RWPE1 (cell line): ENCODE data around the gene FRMD4A.
"Not testable (repeated sequence)": the region's sequence is repeated elsewhere in the genome, so short reads cannot be mapped to it uniquely, and the experiment has no call there.

ENCODE experiments used
- CTCF ChIA-PET: fragments of 350-600 bp; sonication (Branson Sonifier 250); formaldehyde crosslinking; extraction: SDS; loops from one replicate; lab custom pipeline; 2021; lab: Yijun Ruan, JAX
- POLR2A ChIA-PET: fragments of 400-600 bp; formaldehyde crosslinking; extraction: SDS; loops from one replicate; lab custom pipeline; 2020; ENCODE audit warnings: antibody characterized with exemption; ENCODE audit not compliant: low non-redundant PET; lab: Yijun Ruan, JAX
- DNase-seq: peaks from one replicate; pipeline ENCODE4 v3.0.0; 2012; ENCODE audit warnings: low spot score
- H3K27ac ChIP-seq: fragments of 450-650 bp; 2 replicates; pipeline ENCODE4 v1.5.1; 2017
- TF ChIP-seq, protein P1 (sequence below): fragments of 450-650 bp; conservative IDR thresholded peaks from 2 replicates; pipeline ENCODE4 v1.5.1; 2017; ENCODE audit warnings: low read depth, mild to moderate bottlenecking

Gene FRMD4A

DNA sequence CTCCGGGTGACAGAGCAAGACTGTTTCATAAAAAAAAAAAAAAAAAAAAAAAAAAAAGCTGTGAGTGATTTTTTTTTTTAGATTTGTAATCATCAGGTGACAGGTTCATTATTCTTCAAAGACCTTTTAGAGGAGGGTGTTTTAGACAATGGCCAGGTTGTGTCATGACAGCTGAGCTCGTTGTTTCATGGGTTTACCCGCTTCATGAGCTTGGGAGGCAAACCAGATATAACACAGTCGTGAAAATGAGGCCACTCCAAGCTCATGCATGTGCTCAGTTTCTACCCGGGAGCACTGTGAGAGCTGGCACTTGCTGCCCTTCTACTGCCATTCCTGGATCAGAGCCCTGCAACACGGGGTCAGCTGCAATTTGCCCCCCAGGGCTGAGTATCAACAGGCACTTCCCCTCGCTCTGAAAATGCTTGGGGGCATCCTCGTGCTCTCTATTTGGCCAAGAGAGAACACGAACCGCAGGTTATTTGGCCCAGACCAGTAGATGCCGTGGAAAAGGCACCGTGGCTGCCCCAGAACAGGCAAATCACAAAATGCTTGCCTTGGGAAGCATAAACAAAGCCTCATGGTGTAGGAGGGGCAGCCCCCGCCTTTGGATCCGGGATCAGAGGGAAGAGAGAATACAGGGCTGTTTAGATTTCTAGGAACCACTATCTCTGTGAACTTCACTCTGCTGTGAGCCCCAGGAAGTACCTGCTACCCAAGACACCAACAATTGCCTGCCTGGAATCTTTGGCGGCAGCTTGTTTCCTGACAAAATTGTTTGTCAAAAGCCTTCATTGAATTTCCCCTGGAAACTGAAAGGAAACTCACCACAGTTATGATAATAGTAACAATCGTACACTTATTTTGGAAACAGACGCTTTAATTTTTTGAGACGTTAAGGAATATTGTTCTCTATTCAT lies 371.0 kb downstream of the FRMD4A start:
- ChIA-PET POLR2A (no interaction called here), CTCF (interaction anchor here (0.6 to 0.7 kb wide), 2 partner anchors 498 to 863 kb away, joined by 3 to 4 read pairs; no protein-coding TSS in a partner anchor)
- no peak for DNase-seq
- no peak overlapping the region for H3K27ac ChIP-seq
- TF ChIP-seq, protein P1, sequence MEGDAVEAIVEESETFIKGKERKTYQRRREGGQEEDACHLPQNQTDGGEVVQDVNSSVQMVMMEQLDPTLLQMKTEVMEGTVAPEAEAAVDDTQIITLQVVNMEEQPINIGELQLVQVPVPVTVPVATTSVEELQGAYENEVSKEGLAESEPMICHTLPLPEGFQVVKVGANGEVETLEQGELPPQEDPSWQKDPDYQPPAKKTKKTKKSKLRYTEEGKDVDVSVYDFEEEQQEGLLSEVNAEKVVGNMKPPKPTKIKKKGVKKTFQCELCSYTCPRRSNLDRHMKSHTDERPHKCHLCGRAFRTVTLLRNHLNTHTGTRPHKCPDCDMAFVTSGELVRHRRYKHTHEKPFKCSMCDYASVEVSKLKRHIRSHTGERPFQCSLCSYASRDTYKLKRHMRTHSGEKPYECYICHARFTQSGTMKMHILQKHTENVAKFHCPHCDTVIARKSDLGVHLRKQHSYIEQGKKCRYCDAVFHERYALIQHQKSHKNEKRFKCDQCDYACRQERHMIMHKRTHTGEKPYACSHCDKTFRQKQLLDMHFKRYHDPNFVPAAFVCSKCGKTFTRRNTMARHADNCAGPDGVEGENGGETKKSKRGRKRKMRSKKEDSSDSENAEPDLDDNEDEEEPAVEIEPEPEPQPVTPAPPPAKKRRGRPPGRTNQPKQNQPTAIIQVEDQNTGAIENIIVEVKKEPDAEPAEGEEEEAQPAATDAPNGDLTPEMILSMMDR, result no peak

DNA sequence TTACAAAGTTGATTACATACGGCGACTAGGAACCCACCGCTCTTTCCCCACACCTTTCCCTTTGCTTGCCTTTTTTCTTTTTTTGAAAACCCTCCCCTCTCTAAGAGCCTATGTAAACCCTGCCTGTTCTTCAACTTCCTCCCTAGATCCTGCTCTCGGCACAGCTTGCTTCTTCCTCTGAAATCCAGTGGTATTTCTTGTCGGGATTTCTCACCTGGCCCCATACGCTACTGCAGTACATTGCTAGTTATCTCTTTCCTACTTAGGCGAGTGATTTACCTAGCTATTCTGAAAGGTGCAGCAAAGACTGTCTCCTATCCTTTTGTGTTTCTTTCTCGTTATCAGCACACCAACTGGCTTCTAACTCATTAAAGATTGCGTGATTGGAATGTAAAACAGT lies 372.9 kb downstream of the FRMD4A start:
- H3K27ac ChIP-seq, result no peak overlapping the region
- TF ChIP-seq, protein P1, result no peak
- CTCF ChIA-PET, result no interaction called here
- DNase-seq, result no peak
- POLR2A ChIA-PET, result no interaction called here

DNA sequence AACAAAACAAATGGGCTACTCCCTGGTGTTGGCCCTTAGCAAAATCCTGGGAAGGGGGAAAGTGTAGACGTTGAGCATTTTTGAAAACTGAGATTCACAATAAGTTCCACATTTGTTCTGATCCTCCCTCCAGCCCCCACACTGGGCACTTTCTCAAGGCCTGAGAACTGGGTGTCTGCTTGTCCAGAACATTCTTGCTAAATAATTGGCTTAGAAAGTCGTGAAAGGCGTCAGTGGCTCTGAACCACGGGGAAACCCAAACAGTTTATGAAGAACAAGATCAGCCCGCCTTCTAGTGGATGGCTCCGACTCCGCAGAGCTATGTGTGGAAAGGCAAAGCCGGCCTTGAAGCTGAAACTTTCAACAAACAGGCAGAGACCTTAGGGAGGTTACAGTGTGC lies 373.9 kb downstream of the FRMD4A start:
- ChIA-PET POLR2A (no interaction called here), CTCF (no interaction called here)
- TF ChIP-seq, protein P1, result no peak
- no peak for DNase-seq
- no peak overlapping the region for H3K27ac ChIP-seq

DNA sequence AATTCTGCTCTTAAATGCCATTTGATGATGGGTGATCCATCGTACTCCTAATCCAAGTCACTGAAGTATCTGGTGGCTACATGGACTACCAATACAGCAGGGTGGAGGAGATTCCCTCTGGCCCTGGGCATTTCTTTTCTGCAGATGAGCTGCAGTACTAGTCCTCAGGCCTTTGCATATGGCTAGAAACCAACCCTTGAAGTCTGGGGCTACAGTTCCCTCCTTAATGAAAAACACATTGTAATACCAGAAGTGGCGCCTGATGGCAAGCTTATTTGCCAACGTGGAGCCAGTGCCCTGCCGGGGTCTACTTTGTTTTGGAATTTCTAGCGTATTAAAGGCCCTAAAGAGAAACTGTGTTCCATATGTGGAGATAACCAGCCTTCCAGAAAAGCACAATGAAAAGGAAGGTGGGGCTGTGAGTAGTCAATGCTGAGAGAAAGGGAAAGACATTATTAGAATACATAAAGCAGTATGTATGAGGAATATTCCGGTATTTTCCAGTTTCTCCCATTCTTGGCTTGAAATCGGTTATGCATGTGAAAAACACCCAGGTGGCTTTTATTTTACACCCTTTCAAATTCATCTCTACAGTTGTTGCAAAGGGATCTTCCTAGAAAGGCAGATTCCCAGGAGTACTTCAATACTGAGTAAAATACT lies 375.2 kb downstream of the FRMD4A start:
- CTCF ChIA-PET, result no interaction called here

DNA sequence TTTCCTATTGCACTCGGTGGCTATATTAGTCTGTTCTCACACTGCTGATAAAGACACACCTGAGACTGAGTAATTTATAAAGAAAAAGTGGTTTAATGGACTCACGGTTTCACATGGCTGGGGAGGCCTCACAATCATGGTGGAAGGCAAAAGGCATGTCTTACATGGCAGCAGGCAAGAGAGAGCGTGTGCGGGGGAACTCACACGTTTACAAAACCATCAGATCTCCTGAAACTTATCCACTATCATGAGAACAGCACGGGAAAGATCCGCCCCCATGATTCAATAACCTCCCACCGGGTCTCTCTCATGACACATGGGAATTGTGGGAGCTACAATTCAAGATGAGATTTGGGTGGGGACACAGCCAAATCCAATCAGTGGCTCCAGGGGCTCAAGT lies 376.5 kb downstream of the FRMD4A start:
- not testable (repeated sequence) for H3K27ac ChIP-seq

More for the DNA sequence above, 375.2 kb downstream of the FRMD4A start:
- H3K27ac ChIP-seq, result no peak overlapping the region
- DNase-seq, result no peak
- TF ChIP-seq, protein P1, result no peak
- POLR2A ChIA-PET, result no interaction called here

DNA sequence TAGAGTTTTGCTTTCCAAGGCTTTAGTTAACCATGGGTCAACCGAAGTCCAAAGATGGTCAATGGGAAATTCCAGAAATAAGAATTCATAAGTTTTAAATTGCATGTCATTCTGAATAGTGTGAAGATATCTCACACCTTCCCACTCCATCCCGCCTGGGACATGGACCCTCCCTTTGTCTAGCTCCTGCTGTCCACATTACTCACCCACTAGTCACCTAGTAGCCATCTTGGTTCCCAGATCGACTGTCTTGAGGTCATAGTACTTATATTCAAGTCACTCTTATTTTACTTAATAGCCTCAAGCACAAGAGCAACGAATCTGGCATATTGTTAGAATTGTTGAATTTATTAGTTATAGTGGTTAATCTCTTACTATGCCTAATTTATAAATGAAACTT lies 377.4 kb downstream of the FRMD4A start:
- TF ChIP-seq, protein P1, result no peak
- CTCF ChIA-PET, result no interaction called here

More for the DNA sequence above, 376.5 kb downstream of the FRMD4A start:
- CTCF ChIA-PET, result interaction anchor here (0.6 kb wide), 1 partner anchor 15 kb away, joined by 3 read pairs; no protein-coding TSS in a partner anchor
- POLR2A ChIA-PET, DNase-seq: not testable (repeated sequence)

DNA sequence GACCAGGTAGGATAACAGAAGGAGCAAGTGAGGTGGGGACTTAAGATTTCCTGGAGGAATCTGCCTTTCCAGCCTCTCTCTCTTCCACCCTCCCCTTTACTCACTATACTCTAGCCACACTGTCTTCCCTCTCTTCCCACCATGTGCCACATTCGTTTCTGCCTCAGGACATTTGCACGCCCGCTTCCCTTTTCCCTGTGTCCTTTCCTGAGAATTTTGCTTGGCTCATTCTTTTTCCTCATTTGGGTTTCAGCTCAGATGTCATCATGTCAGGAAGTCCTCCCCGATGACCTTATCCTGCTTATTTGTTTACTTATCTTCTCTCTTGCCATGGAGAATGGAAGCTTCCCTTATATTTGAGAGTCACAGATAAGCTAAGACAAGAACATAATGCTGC lies 380.2 kb downstream of the FRMD4A start:
- POLR2A ChIA-PET, result no interaction called here
- DNase-seq, result no peak
- CTCF ChIA-PET, result interaction anchor here (0.6 kb wide), 1 partner anchor 84 kb away, joined by 3 read pairs; no protein-coding TSS in a partner anchor
- no peak overlapping the region for H3K27ac ChIP-seq
- TF ChIP-seq, protein P1, result no peak

More for the DNA sequence above, 377.4 kb downstream of the FRMD4A start:
- POLR2A ChIA-PET, result no interaction called here
- no peak for DNase-seq
- no peak overlapping the region for H3K27ac ChIP-seq
